MCF 10A (cell line): ENCODE measurements around the gene HEMK1. TPM values are rescaled to one million over a fixed set of nuclear protein-coding genes. Genes with fewer than 3 reads are reported as not detected.

ENCODE experiments used
- BruUV-seq: library from RNA; stranded (reverse); fragments of 400-500 nt; replicated peaks from 2 replicates; lab custom pipeline; 2021; lab: Mats Ljungman, UMichigan
- CTCF ChIA-PET: fragments of 300-600 bp; sonication (Branson Sonifier 250); formaldehyde crosslinking; extraction: SDS; loops from one replicate; lab custom pipeline; 2021; ENCODE audit warnings: antibody characterized with exemption, inconsistent platforms; lab: Yijun Ruan, JAX
- POLR2A ChIA-PET: fragments of 300-600, 350-650 bp; sonication (Branson Sonifier 250); formaldehyde crosslinking; extraction: SDS; loops from one replicate; lab custom pipeline; 2020; ENCODE audit warnings: antibody characterized with exemption, inconsistent platforms; lab: Yijun Ruan, JAX
- DNase-seq: peaks from one replicate; pipeline ENCODE4 v3.0.0-alpha.2; 2018; ENCODE audit not compliant: unreplicated experiment
- H3K27ac Mint-ChIP-seq: one replicate; pipeline ENCODE4 v1.8.0; 2022; ENCODE audit warnings: mild to moderate bottlenecking, low read depth, mixed read lengths; ENCODE audit not compliant: unreplicated experiment
- H3K27me3 Mint-ChIP-seq: one replicate; pipeline ENCODE4 v1.8.0; 2022; ENCODE audit warnings: mixed read lengths; ENCODE audit not compliant: insufficient read depth, unreplicated experiment
- H3K36me3 Mint-ChIP-seq: one replicate; pipeline ENCODE4 v1.8.0; 2022; ENCODE audit warnings: mild to moderate bottlenecking, moderate library complexity, mixed read lengths; ENCODE audit not compliant: insufficient read depth, unreplicated experiment
- H3K4me1 Mint-ChIP-seq: one replicate; pipeline ENCODE4 v1.8.0; 2022; ENCODE audit warnings: mixed read lengths; ENCODE audit not compliant: insufficient read depth, unreplicated experiment
- H3K4me3 Mint-ChIP-seq: one replicate; pipeline ENCODE4 v1.8.0; 2022; ENCODE audit warnings: mild to moderate bottlenecking, moderate library complexity, mixed read lengths; ENCODE audit not compliant: unreplicated experiment
- H3K9me3 Mint-ChIP-seq: one replicate; pipeline ENCODE4 v1.8.0; 2022; ENCODE audit warnings: mixed read lengths; ENCODE audit not compliant: unreplicated experiment
- intact Hi-C: fragments of 100-400 bp; cut with micrococcal nuclease; formaldehyde crosslinking; loops from 2 replicates; pipeline ENCODE4 v1.14.1; 2022
- total RNA-seq: library from RNA; stranded (reverse); gene quantifications from 2 replicates; pipeline ENCODE4 v1.2.3, GENCODE V29; 2022
- TF ChIP-seq, protein P1 (sequence below): fragments of 200-600 bp; IDR thresholded peaks from one replicate; pipeline ENCODE4 v1.8.0; 2022; ENCODE audit warnings: antibody characterized with exemption, mild to moderate bottlenecking; ENCODE audit not compliant: unreplicated experiment

HEMK1 gene
- total RNA-seq, 1 experiment from 2014 or later: 19.9 TPM

DNA sequence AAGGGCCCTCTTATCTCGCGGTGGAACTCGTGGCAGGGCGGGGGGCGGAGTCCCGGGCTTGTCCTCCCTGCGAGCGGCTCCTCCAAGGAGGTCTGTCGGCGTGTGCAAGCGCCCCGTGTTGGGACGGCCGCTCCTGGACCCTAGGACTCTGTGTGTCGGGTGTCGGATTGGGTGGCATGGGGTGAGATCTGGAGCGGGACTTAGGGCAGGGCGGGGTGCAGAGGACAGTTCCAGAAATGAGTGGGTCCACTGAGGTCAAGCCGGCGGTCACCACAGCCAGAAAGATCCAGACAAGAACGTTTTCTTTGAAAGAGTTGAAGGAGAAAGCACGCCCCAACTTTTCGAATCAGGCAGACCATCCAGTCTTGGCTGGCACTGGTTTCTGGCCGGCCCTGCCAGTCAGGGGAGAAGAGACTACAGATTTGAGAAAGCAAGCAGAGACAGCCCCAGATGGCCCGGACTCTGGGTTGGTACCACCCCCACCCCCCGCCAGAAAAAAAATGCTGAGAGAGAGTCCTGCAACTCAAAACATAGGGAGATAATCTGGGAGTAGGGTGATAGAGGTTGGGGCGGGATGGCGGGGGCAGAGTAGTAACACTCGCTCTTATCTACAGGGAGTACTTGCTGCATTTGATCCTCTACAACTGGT lies 43.0 kb downstream of the HEMK1 start:
- ChIA-PET POLR2A (interaction anchor here (0.6 to 5.3 kb wide), 9 partner anchors 11 to 777 kb away, joined by 3 to 48 read pairs (median 4); partner anchors contain the start of genes C3orf18, HEMK1 and MANF), CTCF (interaction anchor here (0.5 to 13.5 kb wide), 12 partner anchors 9 to 243 kb away, joined by 3 to 397 read pairs (median 12); partner anchors contain the start of genes C3orf18 and HEMK1)
- no peaks in the 10 kb centered on the region for H3K27me3 Mint-ChIP-seq
- intact Hi-C loops: loop anchor here (5.0 to 10.0 kb wide), 2 partner anchors 265 to 1062 kb away; partner anchors contain the start of genes TEX264 and ZMYND10
- peaks cover 5% of the 10 kb centered on the region for H3K36me3 Mint-ChIP-seq
- no TSS peak for BruUV-seq
- no peaks in the 10 kb centered on the region for H3K9me3 Mint-ChIP-seq
- DNase-seq: no peak
- H3K27ac Mint-ChIP-seq: no peak overlapping the region
- TF ChIP-seq, protein P1, sequence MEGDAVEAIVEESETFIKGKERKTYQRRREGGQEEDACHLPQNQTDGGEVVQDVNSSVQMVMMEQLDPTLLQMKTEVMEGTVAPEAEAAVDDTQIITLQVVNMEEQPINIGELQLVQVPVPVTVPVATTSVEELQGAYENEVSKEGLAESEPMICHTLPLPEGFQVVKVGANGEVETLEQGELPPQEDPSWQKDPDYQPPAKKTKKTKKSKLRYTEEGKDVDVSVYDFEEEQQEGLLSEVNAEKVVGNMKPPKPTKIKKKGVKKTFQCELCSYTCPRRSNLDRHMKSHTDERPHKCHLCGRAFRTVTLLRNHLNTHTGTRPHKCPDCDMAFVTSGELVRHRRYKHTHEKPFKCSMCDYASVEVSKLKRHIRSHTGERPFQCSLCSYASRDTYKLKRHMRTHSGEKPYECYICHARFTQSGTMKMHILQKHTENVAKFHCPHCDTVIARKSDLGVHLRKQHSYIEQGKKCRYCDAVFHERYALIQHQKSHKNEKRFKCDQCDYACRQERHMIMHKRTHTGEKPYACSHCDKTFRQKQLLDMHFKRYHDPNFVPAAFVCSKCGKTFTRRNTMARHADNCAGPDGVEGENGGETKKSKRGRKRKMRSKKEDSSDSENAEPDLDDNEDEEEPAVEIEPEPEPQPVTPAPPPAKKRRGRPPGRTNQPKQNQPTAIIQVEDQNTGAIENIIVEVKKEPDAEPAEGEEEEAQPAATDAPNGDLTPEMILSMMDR: no peak
- H3K4me3 Mint-ChIP-seq: peak overlapping the region; percentile 93
- peaks cover 40% of the 10 kb centered on the region for H3K4me1 Mint-ChIP-seq

DNA sequence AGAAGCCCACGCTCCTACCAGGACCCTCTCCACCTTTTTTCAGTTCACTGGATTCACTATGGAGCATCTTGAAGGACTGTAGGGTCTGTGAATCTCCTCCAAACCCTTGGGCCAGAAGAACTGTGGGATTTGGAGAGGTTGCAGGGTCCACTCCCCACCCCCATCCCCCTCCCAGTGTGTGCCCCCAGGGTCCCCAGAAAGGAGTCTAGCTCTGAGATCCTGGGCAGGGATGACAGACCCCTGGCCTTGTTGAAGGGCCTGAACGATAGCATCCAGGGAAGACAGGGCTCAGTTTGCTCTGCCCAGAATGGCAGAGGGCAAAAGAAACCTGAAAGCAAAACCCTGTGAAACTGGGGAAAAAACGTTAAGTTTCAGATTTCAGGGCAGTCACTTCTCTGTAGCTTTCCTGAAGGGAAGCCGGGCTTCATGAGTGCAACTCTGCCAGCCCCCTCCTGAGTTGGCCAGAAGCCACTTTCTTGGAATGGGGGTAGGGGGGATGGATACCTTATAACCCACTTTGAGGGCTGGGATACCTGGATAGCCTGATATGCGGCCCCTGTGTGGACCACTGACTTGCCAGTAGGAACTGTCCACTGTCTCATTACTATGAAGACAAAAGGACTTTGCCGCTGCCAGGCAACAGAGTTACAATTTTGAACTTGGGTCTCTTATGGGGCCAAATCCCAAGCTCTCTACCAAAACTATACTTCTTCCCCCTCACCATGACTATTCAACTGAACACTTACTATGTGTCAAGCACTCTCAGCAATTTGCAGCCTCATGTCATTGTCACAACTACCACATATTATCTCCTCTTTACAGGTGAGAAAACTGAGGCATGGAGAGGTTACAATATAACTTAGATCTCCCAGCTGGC lies 43.9 kb downstream of the HEMK1 start:
- H3K27ac Mint-ChIP-seq: no peak overlapping the region
- TF ChIP-seq, protein P1: no peak
- H3K27me3 Mint-ChIP-seq: no peaks in the 10 kb centered on the region
- POLR2A ChIA-PET: interaction anchor here (3.7 to 5.3 kb wide), 2 partner anchors 11 to 43 kb away, joined by 34 to 48 read pairs; partner anchors contain the start of genes C3orf18 and HEMK1
- no peak for DNase-seq
- no TSS peak for BruUV-seq
- H3K36me3 Mint-ChIP-seq: peaks cover 5% of the 10 kb centered on the region
- H3K9me3 Mint-ChIP-seq: no peaks in the 10 kb centered on the region
- H3K4me3 Mint-ChIP-seq: no peak overlapping the region
- CTCF ChIA-PET: interaction anchor here (0.5 to 13.5 kb wide), 23 partner anchors 10 to 925 kb away, joined by 3 to 397 read pairs (median 8); partner anchors contain the start of genes C3orf18, HEMK1 and RBM15B
- peaks cover 40% of the 10 kb centered on the region for H3K4me1 Mint-ChIP-seq
- intact Hi-C loops: loop anchor here (5.0 to 10.0 kb wide), 2 partner anchors 266 to 1062 kb away; partner anchors contain the start of genes TEX264 and ZMYND10

DNA sequence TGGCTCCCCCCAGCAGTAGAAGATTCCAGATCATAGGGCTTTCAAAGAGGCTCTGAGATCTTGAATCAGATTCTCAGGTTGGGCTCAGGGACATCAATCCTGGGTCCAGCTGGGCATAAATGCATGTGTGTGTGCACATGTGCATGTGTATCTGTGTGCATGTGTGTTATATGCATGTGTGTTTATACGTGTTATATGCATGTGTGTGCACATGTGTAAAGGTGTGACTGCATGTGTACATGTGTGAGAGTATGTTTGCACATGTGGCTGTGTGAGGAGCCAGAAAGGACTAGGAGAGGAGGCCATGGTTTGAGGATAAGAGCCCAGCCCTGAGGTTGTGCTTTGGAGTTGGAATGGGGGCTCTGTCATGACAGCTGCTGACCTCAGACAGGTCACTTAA lies 45.9 kb downstream of the HEMK1 start:
- Mint-ChIP-seq H3K4me3 (no peak overlapping the region), H3K4me1 (peaks cover 49% of the 10 kb centered on the region), H3K36me3 (peaks cover 11% of the 10 kb centered on the region), H3K27ac (no peak overlapping the region), H3K9me3 (no peaks in the 10 kb centered on the region), H3K27me3 (no peaks in the 10 kb centered on the region)
- no peak for DNase-seq
- intact Hi-C loops: loop anchor here (10.0 kb wide), 1 partner anchor 1060 kb away; the partner anchor contains the start of gene TEX264
- POLR2A ChIA-PET: interaction anchor here (0.6 to 4.2 kb wide), 4 partner anchors 45 to 1328 kb away, joined by 3 to 59 read pairs (median 6); partner anchors contain the start of genes CYB561D2, HEMK1 and NPRL2
- CTCF ChIA-PET: interaction anchor here (0.5 to 13.5 kb wide), 65 partner anchors 12 to 1067 kb away, joined by 3 to 397 read pairs (median 4); partner anchors contain the start of genes C3orf18, CYB561D2, HEMK1 and MANF
- TF ChIP-seq, protein P1: no peak
- BruUV-seq: no TSS peak
